NCI-H2171 (cell line): ENCODE data around the gene NETO2.

Experiments used
- DNase-seq: peaks from one replicate; lab custom pipeline; 2025; lab: John Stamatoyannopoulos, UW

Gene NETO2

GRCh38 chr16:47046726-47047523 is 96.8 kb downstream of the NETO2 start:
- no peak for DNase-seq

GRCh38 chr16:47045459-47045858 is 98.3 kb downstream of the NETO2 start:
- no peak for DNase-seq

GRCh38 chr16:47045023-47045422 is 98.7 kb downstream of the NETO2 start:
- no peak for DNase-seq

- DNase-seq = no peak
Observed at GRCh38 chr16:47043970-47044684, 99.6 kb downstream of the NETO2 start.

- peak; percentile 2 for DNase-seq
Observed at GRCh38 chr16:47043200-47043599, 100.5 kb downstream of the NETO2 start.

GRCh38 chr16:47037746-47038458 is 105.8 kb downstream of the NETO2 start:
- peak; percentile 69 for DNase-seq

- no peak for DNase-seq
Observed at GRCh38 chr16:47037396-47037745, 106.4 kb downstream of the NETO2 start.

GRCh38 chr16:47036201-47036600 is 107.5 kb downstream of the NETO2 start:
- DNase-seq = no peak

GRCh38 chr16:47035436-47035835 is 108.3 kb downstream of the NETO2 start:
- no peak for DNase-seq

- no peak for DNase-seq
Observed at GRCh38 chr16:47034455-47034854, 109.3 kb downstream of the NETO2 start.

- no peak for DNase-seq
Observed at GRCh38 chr16:47033176-47033575, 110.6 kb downstream of the NETO2 start.

GRCh38 chr16:47029724-47030123 is 114.0 kb downstream of the NETO2 start:
- no peak for DNase-seq

GRCh38 chr16:47028767-47029377 is 114.9 kb downstream of the NETO2 start:
- DNase-seq = no peak
